Skeletal muscle tissue (tissue), 4 donors: Measurements from ENCODE around the gene TRIM59. TPM values are rescaled to one million over a fixed set of nuclear protein-coding genes. Genes with fewer than 3 reads are reported as not detected.

ENCODE experiments used
- H3K27ac ChIP-seq: one replicate; pipeline ENCODE4 v1.7.0; 2013; ENCODE audit warnings: mild to moderate bottlenecking, low read depth, low read length, inconsistent platforms
- H3K27me3 ChIP-seq, 3 donors: one replicate each; pipeline ENCODE4 v1.7.0; 2013; ENCODE audit warnings: low read length in 3 of 3; ENCODE audit not compliant: control insufficient read depth in 3 of 3, insufficient read depth in 3 of 3
- H3K36me3 ChIP-seq, 3 donors: one replicate each; pipeline ENCODE4 v1.7.0; 2013; ENCODE audit warnings: low read length in 3 of 3; ENCODE audit not compliant: control insufficient read depth in 3 of 3, insufficient read depth in 3 of 3
- H3K4me1 ChIP-seq, 3 donors: one replicate each; pipeline ENCODE4 v1.7.0; 2013; ENCODE audit warnings: low read length in 3 of 3, mild to moderate bottlenecking in 3 of 3; ENCODE audit not compliant: control insufficient read depth in 3 of 3, insufficient read depth in 3 of 3
- H3K4me3 ChIP-seq, 3 donors: one replicate each; pipeline ENCODE4 v1.7.0; 2013; ENCODE audit warnings: low read length in 3 of 3
- H3K9ac ChIP-seq, 3 donors: one replicate each; pipeline ENCODE4 v1.7.0; 2013; ENCODE audit warnings: low read length in 3 of 3, mild to moderate bottlenecking in 3 of 3, moderate library complexity in 2 of 3, low read depth in 1 of 3
- H3K9me3 ChIP-seq, 3 donors: one replicate each; pipeline ENCODE4 v1.7.0; 2013; ENCODE audit warnings: low read length in 3 of 3; ENCODE audit not compliant: control insufficient read depth in 3 of 3
- total RNA-seq: library from RNA; depleted of rRNA; stranded (reverse); fragments of >200 nt; gene quantifications from one replicate; pipeline ENCODE4 v1.2.3, GENCODE V29; 2014
- donor health status: Osteomylitis.

TRIM59 gene
- total RNA-seq, 1 donor from 2014 or later = 6.3 TPM

DNA sequence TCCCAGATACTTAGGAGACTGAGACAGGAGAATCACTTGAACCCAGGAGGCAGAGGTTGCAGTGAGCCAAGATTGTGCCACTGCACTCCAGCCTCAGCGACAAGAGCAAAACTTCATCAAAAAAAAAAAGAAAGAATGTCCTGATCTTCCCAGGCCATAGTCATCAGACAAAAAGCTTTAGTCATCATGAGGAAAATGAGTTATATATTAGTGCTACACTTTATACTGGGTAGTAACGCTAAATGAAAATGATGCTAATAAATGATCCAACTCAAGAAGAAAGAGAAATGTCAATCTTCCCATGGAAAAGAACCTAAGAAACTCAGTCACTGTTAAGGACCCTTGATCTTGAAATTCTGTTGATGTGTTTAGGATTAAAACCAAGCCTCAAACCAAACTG lies 26.3 kb upstream of the TRIM59 start:
- H3K27me3 ChIP-seq = peaks cover 0 to 4% (median 0%) of the 10 kb centered on the region in 3 donors
- no peaks in the 10 kb centered on the region for H3K9me3 ChIP-seq
- no peaks in the 10 kb centered on the region for H3K36me3 ChIP-seq
- no peak overlapping the region for H3K9ac ChIP-seq
- no peak overlapping the region for H3K27ac ChIP-seq
- H3K4me3 ChIP-seq = no peak overlapping the region
- H3K4me1 ChIP-seq = no peaks in the 10 kb centered on the region

DNA sequence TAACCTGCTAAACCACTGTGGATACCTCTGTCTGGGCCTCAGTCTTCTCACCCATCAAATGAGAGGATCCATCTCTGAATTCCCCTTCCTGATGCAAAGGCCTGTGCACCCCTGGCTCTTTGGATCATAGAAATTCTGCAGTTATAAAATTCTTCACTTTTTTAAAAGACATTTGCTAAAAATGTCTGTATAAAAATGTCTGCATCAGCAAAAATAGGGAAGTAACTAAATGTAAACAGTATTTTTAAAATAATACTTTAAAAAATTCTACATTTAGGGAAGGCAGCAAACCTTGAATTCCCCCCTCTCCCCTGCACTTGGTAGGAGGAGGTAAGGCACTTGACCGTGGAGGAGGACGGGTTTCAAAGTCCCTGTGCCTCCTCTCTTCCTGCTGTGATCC lies 25.6 kb upstream of the TRIM59 start:
- Histone ChIP-seq H3K9me3 (peaks cover 0 to 3% (median 0%) of the 10 kb centered on the region in 3 donors), H3K4me3 (no peak overlapping the region), H3K9ac (no peak overlapping the region), H3K27me3 (peaks cover 0 to 4% (median 0%) of the 10 kb centered on the region in 3 donors), H3K36me3 (no peaks in the 10 kb centered on the region), H3K27ac (no peak overlapping the region), H3K4me1 (no peaks in the 10 kb centered on the region)

DNA sequence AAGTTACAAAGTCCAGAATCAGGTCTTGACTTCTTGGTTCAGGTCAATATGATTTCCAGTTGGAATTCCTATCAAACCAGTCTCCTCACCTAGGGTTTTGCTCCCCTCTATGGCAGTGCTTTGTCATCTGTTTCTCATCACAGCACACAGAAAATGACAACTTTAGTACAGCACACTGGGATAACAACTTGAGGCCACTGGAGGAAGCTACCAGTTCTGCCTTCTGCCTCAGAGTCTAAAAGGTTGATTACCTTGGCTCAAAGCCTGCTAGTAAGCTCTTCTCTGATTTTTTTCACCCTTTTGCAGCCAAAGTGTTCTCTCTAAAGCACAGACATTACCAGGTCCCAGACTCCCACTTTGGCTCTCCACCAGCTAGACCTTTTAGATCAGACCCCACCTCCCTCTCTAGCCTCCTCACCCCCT lies 24.8 kb upstream of the TRIM59 start:
- H3K9ac ChIP-seq = no peak overlapping the region

DNA sequence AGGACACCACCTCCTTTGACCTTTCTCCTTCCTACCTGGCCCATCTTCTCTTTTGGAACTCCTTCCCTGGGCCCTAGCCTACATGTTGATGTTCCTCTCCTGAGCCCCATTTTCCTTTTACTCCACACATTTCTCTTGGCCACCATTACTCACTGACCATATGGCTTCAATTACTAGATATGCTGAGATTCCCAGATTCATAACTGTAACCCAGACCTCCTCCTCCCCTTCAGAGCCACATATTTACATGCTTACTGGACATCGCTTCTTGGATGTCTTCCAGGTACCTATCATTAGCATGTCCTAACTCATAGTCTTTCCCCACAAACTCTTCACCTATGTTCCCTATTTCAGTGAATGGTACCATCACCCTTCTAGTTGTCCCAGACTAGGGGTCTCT lies 24.4 kb upstream of the TRIM59 start:
- Histone ChIP-seq H3K9ac (no peak overlapping the region), H3K9me3 (peaks cover 0 to 3% (median 0%) of the 10 kb centered on the region in 3 donors), H3K27me3 (peaks cover 0 to 4% (median 0%) of the 10 kb centered on the region in 3 donors), H3K36me3 (no peaks in the 10 kb centered on the region), H3K4me1 (no peaks in the 10 kb centered on the region), H3K4me3 (no peak overlapping the region), H3K27ac (no peak overlapping the region)

More for the DNA sequence above, 24.8 kb upstream of the TRIM59 start:
- Histone ChIP-seq H3K27me3 (peaks cover 0 to 4% (median 0%) of the 10 kb centered on the region in 3 donors), H3K4me1 (no peaks in the 10 kb centered on the region), H3K4me3 (no peak overlapping the region), H3K36me3 (no peaks in the 10 kb centered on the region), H3K27ac (no peak overlapping the region), H3K9me3 (peaks cover 0 to 3% (median 0%) of the 10 kb centered on the region in 3 donors)

DNA sequence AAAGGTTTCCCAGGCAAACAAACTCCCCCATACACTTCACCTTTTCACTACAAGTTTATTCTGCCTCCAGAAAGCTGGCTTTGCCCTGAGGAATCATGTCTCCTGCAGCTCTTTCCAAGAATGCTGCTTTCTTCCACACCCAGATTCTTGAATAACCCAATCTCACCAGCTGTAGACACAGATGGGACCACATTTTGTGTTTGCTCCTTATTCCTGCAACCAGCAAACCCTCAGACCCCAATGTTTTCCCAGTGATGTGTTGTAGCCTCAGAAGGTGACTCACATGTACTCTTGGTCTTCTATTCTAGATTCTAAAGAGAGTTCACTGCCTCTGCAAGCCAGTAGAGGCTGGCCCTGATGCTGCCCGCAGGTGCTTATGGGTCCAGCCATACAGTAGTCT lies 23.6 kb upstream of the TRIM59 start:
- no peaks in the 10 kb centered on the region for H3K36me3 ChIP-seq
- H3K4me3 ChIP-seq = no peak overlapping the region
- no peak overlapping the region for H3K27ac ChIP-seq
- peaks cover 0 to 3% (median 0%) of the 10 kb centered on the region in 3 donors for H3K9me3 ChIP-seq
- H3K27me3 ChIP-seq = peaks cover 0 to 4% (median 0%) of the 10 kb centered on the region in 3 donors
- no peaks in the 10 kb centered on the region for H3K4me1 ChIP-seq
- no peak overlapping the region for H3K9ac ChIP-seq

DNA sequence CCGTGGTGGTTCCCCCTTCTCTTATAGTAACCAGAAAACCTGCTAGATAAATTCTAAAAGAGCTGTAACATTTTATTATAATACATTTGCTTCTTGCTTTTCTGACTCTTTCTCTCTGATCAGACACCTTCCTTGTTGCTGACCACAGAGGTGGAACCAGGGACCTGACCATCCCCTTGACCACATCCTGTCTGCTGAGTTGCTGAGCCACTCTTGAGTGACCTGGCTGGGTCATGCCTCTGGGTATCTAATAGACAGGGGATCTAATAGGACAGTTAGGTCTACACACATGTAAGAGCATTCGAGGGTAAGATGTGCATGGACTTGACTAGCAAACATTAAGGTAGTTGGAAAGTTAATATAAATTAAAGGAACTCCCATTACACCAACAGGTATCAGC lies 22.8 kb upstream of the TRIM59 start:
- no peak overlapping the region for H3K4me3 ChIP-seq
- H3K9me3 ChIP-seq = peaks cover 0 to 3% (median 0%) of the 10 kb centered on the region in 3 donors
- no peaks in the 10 kb centered on the region for H3K36me3 ChIP-seq
- H3K27ac ChIP-seq = no peak overlapping the region
- peaks cover 0 to 4% (median 0%) of the 10 kb centered on the region in 3 donors for H3K27me3 ChIP-seq
- no peak overlapping the region for H3K9ac ChIP-seq
- H3K4me1 ChIP-seq = no peaks in the 10 kb centered on the region

DNA sequence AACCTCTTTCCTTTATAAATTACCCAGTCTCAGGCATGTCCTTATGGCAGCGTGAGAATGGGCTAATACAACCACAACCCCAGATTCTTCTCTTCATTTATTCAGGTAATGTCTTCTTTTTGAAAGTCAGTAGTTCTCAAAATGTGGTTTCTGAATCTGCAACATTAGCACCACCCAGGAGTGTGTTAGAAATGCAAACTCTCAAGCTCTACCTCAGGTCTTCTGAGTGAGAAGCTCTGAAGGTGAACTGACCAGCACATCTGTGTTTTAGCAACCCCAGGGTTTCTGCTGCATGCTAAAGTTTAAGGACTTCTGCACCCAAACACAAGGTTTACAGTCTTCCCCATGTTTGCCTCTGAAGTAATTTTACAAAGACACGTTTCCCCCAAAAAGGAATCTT lies 22.3 kb upstream of the TRIM59 start:
- H3K27me3 ChIP-seq = peaks cover 0 to 4% (median 0%) of the 10 kb centered on the region in 3 donors
- no peak overlapping the region for H3K9ac ChIP-seq
- no peaks in the 10 kb centered on the region for H3K4me1 ChIP-seq
- no peak overlapping the region for H3K4me3 ChIP-seq
- no peaks in the 10 kb centered on the region for H3K36me3 ChIP-seq
- no peak overlapping the region for H3K27ac ChIP-seq
- H3K9me3 ChIP-seq = peaks cover 0 to 3% (median 0%) of the 10 kb centered on the region in 3 donors

DNA sequence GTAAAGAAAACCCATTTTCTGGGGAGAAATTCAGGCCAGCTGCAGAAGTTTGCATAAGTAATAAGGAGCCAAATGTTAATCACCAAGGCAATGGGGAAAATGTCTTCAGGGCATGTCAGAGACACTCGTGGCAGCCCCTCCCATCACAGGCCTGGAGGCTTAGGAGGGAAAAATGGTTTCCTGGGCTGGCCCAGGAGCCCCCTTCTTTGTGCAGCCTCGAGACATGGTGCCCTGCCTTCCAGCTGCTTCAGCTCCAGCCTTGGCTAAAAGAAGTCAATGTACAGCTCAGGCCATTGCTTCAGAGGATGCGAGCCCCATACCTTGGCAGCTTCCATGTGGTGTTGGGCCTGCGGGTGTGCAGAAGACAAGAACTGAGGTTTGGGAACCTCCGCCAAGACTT lies 20.6 kb upstream of the TRIM59 start:
- H3K4me3 ChIP-seq = no peak overlapping the region
- no peak overlapping the region for H3K9ac ChIP-seq
- no peaks in the 10 kb centered on the region for H3K36me3 ChIP-seq
- H3K27ac ChIP-seq = no peak overlapping the region
- peaks cover 0 to 3% (median 0%) of the 10 kb centered on the region in 3 donors for H3K9me3 ChIP-seq
- peaks cover 0 to 4% (median 0%) of the 10 kb centered on the region in 3 donors for H3K27me3 ChIP-seq
- H3K4me1 ChIP-seq = no peaks in the 10 kb centered on the region

DNA sequence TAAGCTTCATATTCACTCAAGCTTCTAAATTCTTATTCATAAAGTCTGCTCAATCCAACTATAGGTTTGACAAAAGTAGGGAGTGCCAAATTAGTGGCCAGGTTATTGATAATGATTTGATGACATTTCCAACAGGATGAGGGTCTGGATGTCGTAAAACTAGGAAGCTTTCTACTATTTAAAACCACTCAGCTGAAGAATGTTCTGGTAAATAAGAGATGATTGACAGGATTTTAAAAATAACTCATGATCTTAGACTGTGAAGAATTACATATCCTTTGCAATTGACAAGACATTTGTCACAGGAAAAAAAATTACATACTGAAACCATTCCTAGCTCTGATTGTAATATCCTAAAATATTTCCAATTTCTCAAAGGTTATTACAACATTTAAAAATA lies 15.4 kb upstream of the TRIM59 start:
- Histone ChIP-seq H3K4me3 (no peak overlapping the region), H3K9me3 (no peaks in the 10 kb centered on the region), H3K27ac (no peak overlapping the region), H3K4me1 (no peaks in the 10 kb centered on the region), H3K36me3 (no peaks in the 10 kb centered on the region), H3K27me3 (no peaks in the 10 kb centered on the region), H3K9ac (no peak overlapping the region)

DNA sequence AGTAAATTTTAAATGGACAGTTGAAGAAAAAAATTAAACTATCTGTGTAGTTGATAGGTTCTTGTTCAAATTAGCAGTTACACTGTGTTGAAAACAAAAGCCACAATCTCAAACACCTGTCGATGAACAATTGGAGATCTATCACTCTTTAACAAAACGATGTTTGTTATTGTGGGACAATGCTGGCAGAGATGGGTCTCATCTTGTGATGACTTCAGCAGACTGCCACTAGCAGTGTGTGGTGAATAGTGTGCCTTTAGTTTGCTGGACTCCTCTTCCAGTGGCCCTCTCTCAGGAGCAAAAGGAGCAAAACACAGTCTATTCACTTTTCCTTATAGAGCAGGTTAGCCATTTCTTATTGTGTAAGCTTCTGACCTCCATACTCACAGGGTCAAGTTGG lies 14.7 kb upstream of the TRIM59 start:
- Histone ChIP-seq H3K36me3 (no peaks in the 10 kb centered on the region), H3K9ac (no peak overlapping the region), H3K9me3 (no peaks in the 10 kb centered on the region), H3K27ac (no peak overlapping the region), H3K4me1 (no peaks in the 10 kb centered on the region), H3K27me3 (no peaks in the 10 kb centered on the region), H3K4me3 (no peak overlapping the region)
